ENCODE data around the gene HIVEP3.

The HIVEP3 gene

GRCh38 chr1:41809692-41810091, 109.0 kb downstream of the HIVEP3 start:
- no peak for DNase-seq

- no peak for DNase-seq
Observed at GRCh38 chr1:41807390-41807789, 111.3 kb downstream of the HIVEP3 start.

- DNase-seq = no peak
Observed at GRCh38 chr1:41806472-41807155, 112.1 kb downstream of the HIVEP3 start.

- DNase-seq = no peak
Observed at GRCh38 chr1:41805771-41806471, 112.8 kb downstream of the HIVEP3 start.

DNA sequence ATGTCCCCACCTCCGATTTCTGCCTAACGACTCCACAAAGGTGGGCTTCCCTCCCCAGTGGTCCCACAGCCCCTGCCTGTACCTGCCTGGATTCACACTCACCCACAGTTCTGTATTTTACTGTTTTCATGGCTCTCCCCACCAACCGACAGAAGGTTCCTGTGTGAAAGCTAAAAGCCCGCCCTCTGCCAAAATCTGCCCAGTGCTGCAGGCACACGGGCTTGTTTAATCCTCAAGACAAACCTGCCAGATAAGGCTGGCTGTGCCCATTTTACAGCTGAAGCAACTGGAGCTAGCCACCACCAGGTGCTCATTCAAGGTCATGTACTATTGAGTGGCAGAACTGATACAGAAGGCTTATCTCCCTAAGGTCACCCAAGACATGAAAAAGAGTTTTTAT, 114.5 kb downstream of the HIVEP3 start:
- no peak for DNase-seq

- no peak for DNase-seq
Observed at GRCh38 chr1:41803656-41804055, 115.1 kb downstream of the HIVEP3 start.

GRCh38 chr1:41802532-41803501, 115.9 kb downstream of the HIVEP3 start:
- no peak for DNase-seq

DNA sequence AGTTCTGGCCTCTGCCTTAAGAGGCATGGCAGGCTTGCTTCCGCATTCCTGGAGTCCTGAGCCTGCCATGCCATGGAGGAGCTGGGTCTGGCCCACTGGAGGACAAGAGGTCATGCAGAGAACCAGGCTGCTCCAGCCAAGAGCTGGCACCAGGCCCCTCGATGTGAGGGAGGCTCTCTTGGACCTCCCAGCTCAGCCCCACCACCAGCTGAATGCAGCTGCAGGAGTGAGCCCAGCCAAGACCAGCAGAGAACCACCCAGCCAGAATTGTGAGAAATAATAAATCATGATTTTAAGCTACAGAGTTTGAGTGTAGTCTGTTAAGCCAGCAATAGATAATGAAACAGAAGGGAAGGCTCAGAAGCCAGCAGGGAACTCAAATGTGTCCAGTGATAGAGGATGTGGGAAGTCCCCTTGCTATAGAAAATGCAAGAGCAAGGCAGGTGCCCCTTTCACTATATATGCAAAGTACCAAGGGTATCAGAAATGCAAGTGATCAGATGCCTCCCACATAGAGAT, 118.4 kb downstream of the HIVEP3 start:
- no peak for DNase-seq

- no peak for DNase-seq
Observed at GRCh38 chr1:41799723-41800122, 119.0 kb downstream of the HIVEP3 start.

DNA sequence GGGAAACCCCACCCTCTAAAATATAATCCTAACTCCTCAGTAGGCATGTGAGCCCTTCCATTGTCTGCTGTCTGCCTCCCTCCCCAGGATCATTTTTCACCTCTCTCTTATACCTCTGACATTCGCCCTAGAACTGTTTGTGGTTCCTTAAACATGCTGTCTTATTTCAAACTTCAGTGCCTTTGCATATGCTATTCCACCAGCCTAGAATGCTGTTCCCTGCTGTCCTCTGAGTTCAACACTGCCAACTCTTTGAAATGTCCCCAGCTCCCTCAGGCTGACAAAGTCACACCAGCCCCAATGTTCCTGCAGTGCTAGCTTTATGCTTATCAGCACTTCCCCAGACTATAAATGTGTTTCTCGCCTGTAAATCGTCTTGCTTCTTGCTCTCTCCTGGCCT, 119.5 kb downstream of the HIVEP3 start:
- no peak for DNase-seq

- peak; percentile 21 for DNase-seq
Observed at GRCh38 chr1:41795205-41795762, 123.4 kb downstream of the HIVEP3 start.

DNA sequence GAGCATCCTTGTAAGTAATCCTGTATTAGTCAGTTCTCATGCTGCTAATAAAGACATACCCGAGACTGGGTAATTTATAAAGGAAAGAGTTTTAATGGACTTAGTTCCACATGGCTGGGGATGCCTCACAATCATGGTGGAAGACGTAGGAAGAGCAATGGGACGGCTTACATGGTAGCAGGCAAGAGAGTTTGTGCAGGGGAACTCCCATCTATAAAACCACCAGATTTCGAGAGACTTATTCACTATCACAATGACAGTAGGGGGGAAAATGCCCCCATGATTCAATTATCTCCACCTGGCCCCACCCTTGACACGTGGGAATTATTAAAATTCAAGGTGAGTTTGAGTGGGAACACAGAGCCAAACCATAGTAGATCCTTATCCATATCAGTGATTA, 124.7 kb downstream of the HIVEP3 start:
- no peak for DNase-seq

- DNase-seq = no peak
Observed at GRCh38 chr1:41792485-41792770, 126.3 kb downstream of the HIVEP3 start.

DNA sequence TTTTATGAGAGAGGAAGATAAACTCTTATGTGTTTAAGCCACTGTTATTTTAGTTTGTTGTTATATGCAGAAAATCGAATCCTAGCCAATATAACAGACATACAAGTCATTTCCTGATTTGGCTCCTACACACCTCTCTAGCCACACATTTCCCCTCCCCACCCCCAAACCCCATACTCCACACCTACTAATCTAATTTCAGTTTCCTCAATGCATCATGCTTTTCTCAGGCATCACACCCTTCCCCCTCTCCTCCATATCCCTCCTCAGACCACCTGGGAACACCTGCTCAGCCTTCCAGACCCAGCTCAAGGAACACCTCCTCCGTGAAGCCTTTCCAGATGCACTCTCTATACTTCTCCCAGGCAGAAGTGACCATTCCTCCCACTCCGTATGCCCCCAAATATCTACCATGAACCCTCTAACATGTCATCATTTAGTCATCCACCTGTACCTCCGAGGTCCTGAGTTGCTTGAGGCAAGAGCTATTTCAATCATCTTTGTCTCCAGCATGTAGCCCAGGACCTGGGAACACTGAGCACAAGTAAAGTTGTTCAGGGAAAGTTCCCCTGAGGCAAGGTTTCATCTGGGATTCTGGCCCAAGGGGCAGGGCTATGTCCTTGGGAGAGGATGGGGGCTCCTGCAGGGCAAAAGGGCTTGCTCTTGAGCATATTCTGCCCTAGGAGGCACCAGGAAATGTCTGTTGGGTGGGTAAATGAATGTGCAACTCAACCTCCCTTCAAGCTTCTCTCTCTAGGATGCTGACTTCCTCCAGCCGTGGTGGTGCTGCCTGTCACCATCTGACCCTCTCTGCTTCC, 126.8 kb downstream of the HIVEP3 start:
- DNase-seq = no peak

DNA sequence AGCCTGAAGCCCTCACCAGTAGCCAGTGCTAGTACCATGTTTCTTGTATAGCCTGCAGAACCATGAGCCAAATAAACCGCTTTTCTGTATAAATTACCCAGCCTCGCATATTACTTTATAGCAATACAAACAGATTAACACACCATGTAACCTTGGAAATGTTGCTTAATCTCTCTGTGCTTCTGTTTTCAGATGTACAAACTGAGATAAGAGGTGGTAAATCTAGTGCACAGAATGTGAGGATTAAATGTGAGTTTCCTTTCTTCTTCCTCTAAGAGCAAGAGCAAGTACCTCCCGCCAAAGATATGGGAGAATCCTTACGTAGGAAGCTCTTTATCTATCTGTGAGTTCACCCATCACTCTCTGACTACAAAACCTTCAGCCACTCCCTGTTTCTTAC, 128.4 kb downstream of the HIVEP3 start:
- DNase-seq = no peak

DNA sequence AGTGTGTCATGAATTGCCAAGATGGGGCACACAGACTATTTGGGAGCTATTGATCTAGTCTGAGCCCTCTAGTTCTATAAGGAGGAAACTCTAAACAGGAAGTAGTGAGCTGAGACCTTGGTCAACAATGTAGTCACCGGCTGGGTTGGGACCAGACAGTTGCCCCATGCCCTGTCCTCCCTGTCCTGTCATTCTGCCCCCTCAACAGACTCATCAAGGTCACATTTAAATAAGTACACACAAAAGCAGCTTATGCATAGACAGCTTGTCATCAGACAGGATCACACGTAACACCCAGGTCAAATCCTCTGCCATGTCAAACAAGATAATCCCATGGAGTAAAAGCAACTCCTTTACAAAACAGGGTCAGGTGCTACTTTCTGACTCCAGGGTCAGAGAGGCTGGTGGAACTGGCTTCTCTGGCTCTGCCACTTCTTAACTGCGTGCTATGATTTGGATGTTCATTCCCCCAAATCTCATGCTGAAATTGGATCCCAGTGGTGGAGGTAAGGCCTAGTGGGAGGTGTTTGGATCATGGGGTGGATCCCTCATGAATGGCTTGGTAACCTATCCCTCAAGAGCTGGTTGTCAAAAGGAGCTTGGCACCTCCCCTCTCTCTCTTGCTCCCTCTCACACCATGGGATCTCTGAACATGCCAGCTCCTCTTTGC, 128.9 kb downstream of the HIVEP3 start:
- DNase-seq = peak; percentile 44

GRCh38 chr1:41788427-41788826, 130.3 kb downstream of the HIVEP3 start:
- DNase-seq = no peak

GRCh38 chr1:41784531-41785274, 134.0 kb downstream of the HIVEP3 start:
- DNase-seq = no peak

DNA sequence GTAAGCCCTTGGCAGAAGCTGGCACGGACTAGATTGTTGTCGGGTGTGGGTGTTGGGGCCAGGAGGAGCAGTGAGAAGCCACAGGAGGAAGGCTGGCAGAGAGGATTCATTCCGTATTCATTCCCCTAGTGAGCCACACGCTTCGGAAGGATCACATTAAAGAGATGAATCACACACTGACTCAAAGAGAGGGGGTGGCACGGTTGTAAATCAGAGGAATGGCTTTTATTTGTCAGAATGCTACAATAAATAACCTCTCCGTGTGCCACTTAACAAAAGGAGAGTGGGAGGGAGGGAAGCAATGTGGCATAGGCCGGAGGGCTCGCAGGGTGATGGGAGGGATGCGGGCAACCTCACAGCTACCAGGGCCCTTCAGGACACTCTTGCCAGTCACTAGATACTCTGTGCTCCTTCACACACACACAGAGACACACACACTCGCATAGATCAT, 135.5 kb downstream of the HIVEP3 start:
- no peak for DNase-seq

- DNase-seq = no peak
Observed at GRCh38 chr1:41780916-41781315, 137.8 kb downstream of the HIVEP3 start.

GRCh38 chr1:41780322-41780721, 138.4 kb downstream of the HIVEP3 start:
- no peak for DNase-seq

Measured in DMS53 (cell line).